ENCODE results near the gene NSD2.

DNA sequence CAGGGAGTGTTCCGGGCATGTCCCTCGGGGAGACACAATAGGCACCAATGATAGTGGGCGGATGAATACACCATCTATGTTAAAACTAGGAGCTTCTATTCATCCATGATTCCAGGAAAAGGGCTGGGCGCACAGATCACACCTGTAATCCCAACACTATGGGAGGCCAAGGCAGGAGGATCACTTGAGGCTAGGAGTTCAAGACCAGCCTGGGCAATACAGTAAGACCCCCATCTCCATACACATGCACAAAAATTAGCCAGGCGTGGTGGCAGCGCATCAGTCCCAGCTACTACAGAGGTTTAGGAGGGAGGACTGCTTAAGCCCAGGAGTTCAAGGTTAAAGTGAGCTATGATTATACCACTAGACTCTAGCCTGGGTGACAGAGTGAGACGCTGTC lies 135.2 kb downstream of the NSD2 start:
- no peak for TF ChIP-seq EZH2phosphoT487 (conservative IDR thresholded peaks at IDR 0.05; ENCODE audit: low read length)
- TF ChIP-seq, protein P1, sequence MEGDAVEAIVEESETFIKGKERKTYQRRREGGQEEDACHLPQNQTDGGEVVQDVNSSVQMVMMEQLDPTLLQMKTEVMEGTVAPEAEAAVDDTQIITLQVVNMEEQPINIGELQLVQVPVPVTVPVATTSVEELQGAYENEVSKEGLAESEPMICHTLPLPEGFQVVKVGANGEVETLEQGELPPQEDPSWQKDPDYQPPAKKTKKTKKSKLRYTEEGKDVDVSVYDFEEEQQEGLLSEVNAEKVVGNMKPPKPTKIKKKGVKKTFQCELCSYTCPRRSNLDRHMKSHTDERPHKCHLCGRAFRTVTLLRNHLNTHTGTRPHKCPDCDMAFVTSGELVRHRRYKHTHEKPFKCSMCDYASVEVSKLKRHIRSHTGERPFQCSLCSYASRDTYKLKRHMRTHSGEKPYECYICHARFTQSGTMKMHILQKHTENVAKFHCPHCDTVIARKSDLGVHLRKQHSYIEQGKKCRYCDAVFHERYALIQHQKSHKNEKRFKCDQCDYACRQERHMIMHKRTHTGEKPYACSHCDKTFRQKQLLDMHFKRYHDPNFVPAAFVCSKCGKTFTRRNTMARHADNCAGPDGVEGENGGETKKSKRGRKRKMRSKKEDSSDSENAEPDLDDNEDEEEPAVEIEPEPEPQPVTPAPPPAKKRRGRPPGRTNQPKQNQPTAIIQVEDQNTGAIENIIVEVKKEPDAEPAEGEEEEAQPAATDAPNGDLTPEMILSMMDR (IDR thresholded peaks at IDR 0.05; ENCODE audit: insufficient read depth, low read length, poor library complexity, severe bottlenecking), result no peak

Data from SU-DHL-6 (cell line).